Endothelial cell (in vitro differentiated cells): ENCODE measurements around the gene TCERG1L. TPM values are rescaled to one million over a fixed set of nuclear protein-coding genes. Genes with fewer than 3 reads are reported as not detected.

Source experiments
- DNase-seq: peaks from one replicate; pipeline ENCODE4 v3.0.0; 2021; ENCODE audit warnings: low spot score
- H3K27ac Mint-ChIP-seq: one replicate; pipeline ENCODE4 v1.8.0; 2021; ENCODE audit warnings: mixed read lengths, inconsistent platforms; ENCODE audit not compliant: unreplicated experiment
- H3K27me3 Mint-ChIP-seq: one replicate; pipeline ENCODE4 v1.8.0; 2021; ENCODE audit warnings: mild to moderate bottlenecking, moderate library complexity, mixed read lengths, inconsistent platforms; ENCODE audit not compliant: unreplicated experiment
- H3K36me3 Mint-ChIP-seq: one replicate; pipeline ENCODE4 v1.8.0; 2021; ENCODE audit warnings: mild to moderate bottlenecking, low read depth, mixed read lengths, inconsistent platforms; ENCODE audit not compliant: unreplicated experiment
- H3K4me1 Mint-ChIP-seq: one replicate; pipeline ENCODE4 v1.8.0; 2021; ENCODE audit warnings: mild to moderate bottlenecking, mixed read lengths, inconsistent platforms; ENCODE audit not compliant: unreplicated experiment
- H3K4me3 Mint-ChIP-seq: one replicate; pipeline ENCODE4 v1.8.0; 2021; ENCODE audit warnings: mild to moderate bottlenecking, mixed read lengths, inconsistent platforms; ENCODE audit not compliant: unreplicated experiment
- H3K9me3 Mint-ChIP-seq: one replicate; pipeline ENCODE4 v1.8.0; 2021; ENCODE audit warnings: mixed read lengths, inconsistent platforms; ENCODE audit not compliant: unreplicated experiment
- CTCF ChIP-seq: fragments of 200-600 bp; sonication (generic); IDR thresholded peaks from one replicate; pipeline ENCODE4 v1.5.0; 2021; ENCODE audit warnings: antibody characterized with exemption; ENCODE audit not compliant: unreplicated experiment
- total RNA-seq: library from RNA; stranded (reverse); fragmentation: NEBNext Ultra II Directional; extraction: Animal tissue kit (Norgen Biotek cat#: 25700); gene quantifications from one replicate; pipeline ENCODE4 v1.2.1, GENCODE V29; 2021; ENCODE audit not compliant: unreplicated experiment

TCERG1L gene
- total RNA-seq, 1 donor from 2014 or later = not detected

GRCh38 chr10:131204406-131205152 is 106.9 kb downstream of the TCERG1L start:
- H3K27ac Mint-ChIP-seq = no peak overlapping the region
- H3K27me3 Mint-ChIP-seq = peaks cover 14% of the 10 kb centered on the region
- H3K36me3 Mint-ChIP-seq = peaks cover 13% of the 10 kb centered on the region
- DNase-seq = no peak
- TF ChIP-seq CTCF = no peak
- peaks cover 40% of the 10 kb centered on the region for H3K9me3 Mint-ChIP-seq
- no peak overlapping the region for H3K4me3 Mint-ChIP-seq
- H3K4me1 Mint-ChIP-seq = no peaks in the 10 kb centered on the region

GRCh38 chr10:131203456-131204357 is 107.8 kb downstream of the TCERG1L start:
- Mint-ChIP-seq H3K27ac (no peak overlapping the region), H3K4me1 (no peaks in the 10 kb centered on the region), H3K4me3 (no peak overlapping the region), H3K27me3 (peaks cover 14% of the 10 kb centered on the region), H3K36me3 (peaks cover 14% of the 10 kb centered on the region), H3K9me3 (peaks cover 47% of the 10 kb centered on the region)
- TF ChIP-seq CTCF = no peak
- no peak for DNase-seq

GRCh38 chr10:131202990-131203389 is 108.5 kb downstream of the TCERG1L start:
- no peak for TF ChIP-seq CTCF
- Mint-ChIP-seq H3K27me3 (peaks cover 17% of the 10 kb centered on the region), H3K4me3 (no peak overlapping the region), H3K9me3 (peaks cover 54% of the 10 kb centered on the region), H3K36me3 (peaks cover 14% of the 10 kb centered on the region), H3K27ac (no peak overlapping the region), H3K4me1 (no peaks in the 10 kb centered on the region)
- DNase-seq = no peak

- no peak overlapping the region for H3K4me3 Mint-ChIP-seq
- TF ChIP-seq CTCF = no peak
- no peaks in the 10 kb centered on the region for H3K4me1 Mint-ChIP-seq
These were observed 109.6 kb downstream of the TCERG1L start for GRCh38 chr10:131201741-131202515.

More at GRCh38 chr10:131201741-131202515, 109.6 kb downstream of the TCERG1L start:
- DNase-seq = no peak
- Mint-ChIP-seq H3K36me3 (peaks cover 14% of the 10 kb centered on the region), H3K9me3 (peaks cover 60% of the 10 kb centered on the region), H3K27me3 (peaks cover 18% of the 10 kb centered on the region), H3K27ac (no peak overlapping the region)
